Fibroblast of skin of right biceps (primary cell): ENCODE results near the gene AHNAK2.

Source experiments
- DNase-seq: peaks from one replicate; pipeline ENCODE4 v3.0.0-alpha.2; 2013

AHNAK2 gene

GRCh38 chr14:104984056-104984894 lies 6.1 kb upstream of the AHNAK2 start:
- no peak for DNase-seq

GRCh38 chr14:104983231-104983721 lies 5.1 kb upstream of the AHNAK2 start:
- no peak for DNase-seq

DNA sequence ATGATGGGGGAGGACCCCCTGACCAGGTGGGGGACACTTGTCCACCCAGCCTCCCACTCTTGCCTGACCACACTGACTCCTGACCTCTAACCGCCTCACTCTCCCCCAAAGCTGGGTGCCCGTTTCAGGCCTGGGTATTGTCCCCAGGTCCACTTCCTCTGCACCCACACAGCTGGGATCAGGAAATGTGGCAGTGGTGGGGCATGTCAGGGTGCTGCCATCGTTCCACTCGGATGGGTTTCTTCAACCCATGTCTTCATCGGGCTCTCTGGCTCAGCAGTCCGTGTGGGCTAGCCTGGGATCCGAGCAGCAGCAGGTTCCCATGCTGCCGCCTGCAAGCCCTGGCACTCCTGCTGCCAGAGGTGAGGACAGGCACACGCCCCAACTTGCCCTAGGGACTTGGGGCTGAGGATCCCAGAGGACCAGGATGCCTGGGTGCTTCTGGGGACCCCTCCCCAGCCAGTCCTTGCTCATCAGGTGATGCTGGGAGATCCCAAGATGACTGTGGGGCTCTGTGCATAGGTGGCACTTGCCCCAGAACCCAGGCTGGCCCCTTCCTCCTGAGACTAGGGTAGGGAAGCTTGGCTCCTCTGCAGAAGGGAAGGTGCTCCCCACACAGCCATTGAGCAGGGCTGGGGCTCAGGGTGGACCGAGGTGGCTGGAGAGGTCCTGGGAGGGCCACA lies 4.5 kb upstream of the AHNAK2 start:
- DNase-seq = no peak

GRCh38 chr14:104981699-104982541 lies 3.7 kb upstream of the AHNAK2 start:
- DNase-seq = no peak

DNA sequence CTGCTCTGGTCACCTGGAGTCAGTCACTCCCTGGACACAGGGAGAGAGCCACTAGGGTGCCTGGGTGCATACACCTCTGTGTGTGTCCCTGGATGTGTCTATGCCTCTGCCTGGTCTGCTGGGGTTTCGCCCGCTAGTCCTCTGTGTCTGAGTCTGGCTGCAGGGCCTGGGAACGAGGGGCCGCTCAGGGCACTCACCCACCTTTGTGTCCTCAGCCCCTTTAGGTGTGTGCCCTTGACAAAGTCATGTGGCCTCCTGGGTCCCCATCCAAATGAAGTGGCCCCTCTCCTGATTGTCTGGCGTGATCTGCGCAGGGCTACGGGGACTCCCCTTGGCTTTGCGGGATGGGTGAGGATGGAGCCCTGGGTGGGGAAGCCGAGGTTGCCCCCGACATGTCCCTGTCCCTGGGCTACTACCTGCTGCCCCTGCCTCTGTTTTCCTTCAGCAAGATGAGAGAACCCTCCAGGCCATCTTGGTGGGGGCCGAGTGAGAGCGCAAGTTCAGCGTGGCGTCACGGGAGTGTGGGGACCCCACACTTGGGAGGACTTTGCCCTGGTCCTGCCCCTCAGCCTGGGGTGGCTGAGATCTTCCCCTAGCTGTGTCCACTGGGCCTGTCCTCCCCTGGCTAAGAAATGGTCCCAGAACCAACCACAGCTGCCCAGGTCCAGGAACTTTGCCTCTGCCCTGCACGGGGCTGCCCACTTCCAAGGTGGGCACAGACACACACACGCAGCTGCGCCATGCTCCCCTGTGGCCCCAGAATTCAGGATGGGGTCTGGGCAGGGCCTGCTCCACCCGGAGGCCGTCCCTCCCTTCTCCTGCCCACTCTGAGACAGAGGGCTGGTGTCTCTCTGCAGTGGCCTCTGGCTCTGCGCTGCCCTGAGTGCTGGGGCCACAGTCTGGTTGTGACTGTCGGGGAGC lies 2.7 kb upstream of the AHNAK2 start:
- DNase-seq = no peak

DNA sequence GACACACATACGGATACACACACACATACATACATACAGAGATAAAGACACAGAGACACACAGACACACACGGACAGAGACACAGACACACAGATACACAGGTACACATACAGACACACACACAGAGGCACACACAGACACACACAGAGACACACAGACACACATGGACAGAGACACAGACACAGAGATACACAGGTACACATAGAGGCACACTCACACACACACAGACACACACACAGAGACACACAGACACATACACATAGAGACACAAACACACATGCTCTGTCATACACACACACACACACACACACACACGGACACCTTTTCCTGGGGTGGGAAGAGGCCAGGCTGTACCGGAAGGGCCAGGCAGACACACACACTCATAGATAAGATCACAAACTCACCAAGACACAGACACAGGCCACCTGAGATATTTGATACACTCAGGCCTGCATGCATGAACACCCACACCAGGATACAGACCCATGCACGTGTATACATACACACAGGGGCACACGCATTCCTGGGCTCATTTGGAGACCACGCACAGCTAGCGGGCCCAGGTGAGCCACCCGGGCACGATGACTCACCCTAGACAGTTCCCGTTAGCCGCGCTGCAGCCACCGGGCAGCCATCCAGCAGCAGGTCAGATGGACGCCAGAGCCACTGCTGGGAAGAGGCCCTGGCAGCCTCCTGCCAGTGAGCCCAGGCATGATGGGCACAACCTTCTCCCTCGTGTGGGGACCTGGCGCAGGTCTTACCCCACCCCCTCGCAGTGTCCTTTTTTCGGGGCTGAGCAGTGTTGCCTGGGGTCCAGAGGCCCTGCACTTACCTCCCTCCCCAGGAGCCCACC lies 1.8 kb upstream of the AHNAK2 start:
- DNase-seq = no peak

- DNase-seq = no peak
Observed at GRCh38 chr14:104978746-104979691, 845 bp upstream of the AHNAK2 start.

DNA sequence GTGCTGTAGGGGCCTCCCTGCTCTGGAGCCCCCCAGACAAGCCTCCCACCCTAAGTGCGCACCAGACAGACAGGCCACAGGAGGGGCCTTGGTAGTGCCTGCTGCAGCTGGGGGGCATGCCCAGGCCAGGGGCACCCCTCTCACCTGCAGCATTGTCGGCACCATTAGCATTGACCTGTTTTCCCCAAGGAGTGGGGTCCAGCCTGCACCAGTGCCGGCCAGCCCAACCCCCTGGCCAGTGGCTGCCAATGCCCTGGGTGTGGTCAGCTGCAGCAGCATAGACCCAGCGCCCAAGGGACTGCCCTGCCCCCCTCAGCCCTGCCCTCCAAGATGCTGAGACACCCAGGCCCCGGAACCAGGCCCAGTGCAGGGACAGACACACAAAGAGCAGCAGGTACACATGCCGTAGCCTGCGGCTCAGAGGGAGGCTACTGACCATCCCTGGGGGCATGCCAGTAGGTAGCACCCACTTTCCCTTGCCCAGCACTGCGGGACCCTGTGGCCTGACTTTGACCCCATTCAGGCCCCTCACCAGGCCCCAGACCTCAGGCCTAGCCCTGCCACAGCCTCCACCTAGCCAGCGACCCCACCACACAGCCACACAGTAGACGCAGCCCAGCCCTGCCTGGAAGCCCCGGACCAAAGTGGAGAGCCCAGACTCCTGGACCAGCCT lies 1.0 kb downstream of the AHNAK2 start:
- DNase-seq = no peak

DNA sequence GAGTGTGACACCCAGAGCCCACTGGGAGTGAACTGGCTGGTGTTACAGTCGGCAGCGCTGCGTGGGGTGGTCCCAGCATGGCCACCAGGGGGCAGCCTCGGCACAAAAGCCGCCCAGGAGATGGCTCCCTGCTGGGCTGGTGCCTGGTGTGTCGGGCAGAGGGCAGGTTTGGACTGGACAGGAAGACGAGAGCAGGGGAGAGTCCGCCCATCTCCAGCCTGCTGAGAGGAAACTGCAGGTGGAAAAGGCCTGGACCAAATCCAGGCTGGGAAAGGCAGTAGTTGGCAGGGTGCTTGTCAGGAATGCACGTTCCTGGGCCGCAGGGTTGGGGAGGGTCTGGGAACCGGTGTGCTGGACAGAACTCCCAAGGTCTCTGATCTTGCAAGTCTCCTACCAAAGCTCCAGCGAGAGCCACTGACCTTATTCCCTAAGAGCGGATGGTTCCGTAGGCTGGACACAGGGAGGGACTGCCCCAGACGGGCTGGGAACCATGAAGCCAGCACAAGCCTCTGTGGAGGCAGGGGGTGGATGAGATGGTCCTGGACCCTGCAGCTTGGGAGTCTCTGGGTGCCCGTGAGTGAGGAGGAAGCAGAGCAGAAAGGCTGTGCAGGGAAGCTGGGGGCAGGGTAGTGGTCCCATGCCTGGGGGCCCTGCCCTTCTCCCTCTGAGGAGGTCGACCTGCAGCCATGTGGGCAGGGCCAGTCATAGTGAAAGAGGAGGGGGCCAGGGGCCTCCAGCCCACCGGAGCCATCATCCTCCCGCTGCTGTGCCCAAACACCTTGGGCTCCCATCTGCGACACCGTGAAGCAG lies 1.8 kb downstream of the AHNAK2 start:
- DNase-seq = peak; percentile 62

DNA sequence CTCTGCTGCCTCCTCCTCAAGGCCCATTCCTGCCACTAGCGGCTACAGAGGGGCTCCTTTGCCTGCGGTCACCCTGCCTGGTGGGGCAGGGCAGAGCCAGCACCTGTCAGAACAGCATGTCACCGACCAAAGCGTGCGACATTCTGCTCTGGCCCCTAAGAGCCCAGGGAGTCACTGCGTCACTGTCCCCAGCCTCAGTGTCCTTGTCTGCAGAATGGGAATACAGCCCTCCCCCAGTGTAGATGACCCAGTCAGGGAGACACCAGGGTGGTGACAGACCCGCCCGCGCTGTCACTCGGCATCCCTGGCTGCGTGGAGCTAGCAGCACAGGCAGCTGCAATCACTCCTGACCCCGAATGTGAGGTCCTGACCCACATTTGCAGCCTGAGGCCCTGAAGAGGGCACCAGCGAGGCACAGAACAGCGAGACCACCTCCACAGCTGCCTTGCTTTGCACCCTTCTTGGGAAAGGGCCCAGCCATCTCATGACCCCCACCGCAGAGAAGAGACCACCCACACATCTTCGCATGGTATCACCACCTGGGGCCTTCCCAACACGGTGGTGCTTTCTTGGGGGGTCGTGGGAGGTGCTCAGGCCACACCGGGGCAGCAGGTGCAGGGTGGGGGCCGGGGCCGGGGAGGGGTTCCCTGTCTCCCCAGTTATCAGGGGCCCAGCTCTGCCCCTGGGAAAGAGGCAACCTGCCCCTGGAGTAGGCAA lies 2.5 kb downstream of the AHNAK2 start:
- DNase-seq = no peak

DNA sequence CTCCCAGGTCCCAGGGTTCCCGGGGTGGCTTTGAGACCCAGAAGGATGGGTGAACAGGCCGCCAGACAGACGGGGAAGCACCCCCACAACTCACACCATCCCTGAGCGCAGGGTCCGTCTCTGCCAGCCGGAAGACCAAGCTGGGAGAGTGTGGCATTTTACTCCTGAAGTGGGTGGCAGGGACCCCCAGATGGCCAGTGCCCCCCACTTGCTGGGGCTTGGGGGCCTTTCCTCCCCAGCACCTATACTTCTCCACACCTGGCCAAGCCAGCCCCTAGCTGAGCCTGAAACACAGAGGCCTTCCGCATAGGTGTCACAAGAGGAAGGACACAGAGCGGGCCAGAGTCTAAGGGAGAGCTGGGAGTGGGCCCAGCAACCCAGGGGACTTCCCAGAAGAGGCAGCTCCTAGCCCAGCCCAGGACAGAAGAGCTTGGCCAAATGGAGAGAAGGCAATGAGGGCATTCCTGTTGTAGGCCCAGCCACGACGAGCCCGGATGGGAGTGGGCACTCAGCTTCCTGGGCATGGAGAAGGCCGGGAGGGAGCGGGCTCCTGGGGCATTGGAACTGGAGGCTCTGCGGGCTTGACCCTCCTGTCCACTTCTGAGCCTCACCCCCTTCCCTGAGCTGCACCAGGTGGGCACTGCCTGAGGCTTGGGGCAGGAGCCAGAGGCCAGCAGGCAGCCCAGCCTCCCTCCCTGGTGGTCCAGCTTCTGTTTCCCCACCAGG lies 3.3 kb downstream of the AHNAK2 start:
- no peak for DNase-seq

GRCh38 chr14:104974146-104974541 lies 4.0 kb downstream of the AHNAK2 start:
- no peak for DNase-seq

- DNase-seq = peak; percentile 79
Observed at GRCh38 chr14:104973385-104974145, 4.6 kb downstream of the AHNAK2 start.

DNA sequence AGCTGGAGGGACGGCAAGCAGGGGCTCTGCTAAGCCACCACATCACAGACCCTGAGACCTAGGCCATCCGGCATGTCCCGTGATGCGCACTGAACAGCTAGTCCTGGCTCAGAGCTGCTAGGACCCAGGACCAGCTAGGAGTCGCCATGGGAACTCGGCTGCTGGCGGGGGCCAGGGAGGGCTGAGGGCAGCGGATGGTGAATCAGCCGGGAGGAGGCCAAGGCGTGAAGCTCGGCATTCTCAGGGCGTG lies 5.1 kb downstream of the AHNAK2 start:
- DNase-seq = peak; percentile 97

GRCh38 chr14:104972301-104973134 lies 5.7 kb downstream of the AHNAK2 start:
- no peak for DNase-seq
